ENCODE results near the gene HP1BP3.

DNA sequence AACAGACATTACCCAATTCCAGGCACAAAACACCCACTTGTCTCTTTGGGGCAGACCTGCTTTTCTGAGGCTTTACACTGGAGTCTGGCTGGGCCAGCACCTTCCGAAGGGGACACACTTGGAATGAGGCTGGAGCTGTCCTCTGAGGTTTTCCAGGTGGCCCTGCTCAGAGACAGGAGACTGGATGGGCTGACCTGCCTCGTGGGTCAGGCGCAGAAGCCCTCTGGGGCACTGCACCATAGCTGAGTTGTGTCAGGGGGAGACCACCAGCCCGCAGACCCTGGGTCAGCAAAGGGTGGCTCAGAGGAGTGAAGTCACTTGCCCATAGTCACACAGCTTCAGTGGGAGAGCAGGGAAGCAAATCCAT lies 56.4 kb downstream of the HP1BP3 start:
- no peak for TF ChIP-seq CTCF (IDR thresholded peaks at IDR 0.05)
- no peak for TF ChIP-seq POLR2AphosphoS5 (IDR thresholded peaks at IDR 0.05)
- no peak for TF ChIP-seq POLR2A (IDR thresholded peaks at IDR 0.05)
- no peak for TF ChIP-seq EP300 (IDR thresholded peaks at IDR 0.05)

Data from sigmoid colon (tissue), 4 donors.